NCI-H1105 (cell line): ENCODE results near the gene KIFC3.
A peak's percentile ranks its signal among the peaks of the same experiment; 100 is the strongest.
"Not testable (repeated sequence)": the region's sequence is repeated elsewhere in the genome, so short reads cannot be mapped to it uniquely, and the experiment has no call there.

Experiments
- DNase-seq: peaks from one replicate; lab custom pipeline; 2025; lab: John Stamatoyannopoulos, UW

Gene KIFC3

GRCh38 chr16:57802341-57803133 is at the start of gene KIFC3:
TSS of gene KIFC3 (minus strand) at chr16:57802491. CDS start at chr16:57798243, 4,248 bp downstream.
- DNase-seq, result peak; percentile 45

DNA sequence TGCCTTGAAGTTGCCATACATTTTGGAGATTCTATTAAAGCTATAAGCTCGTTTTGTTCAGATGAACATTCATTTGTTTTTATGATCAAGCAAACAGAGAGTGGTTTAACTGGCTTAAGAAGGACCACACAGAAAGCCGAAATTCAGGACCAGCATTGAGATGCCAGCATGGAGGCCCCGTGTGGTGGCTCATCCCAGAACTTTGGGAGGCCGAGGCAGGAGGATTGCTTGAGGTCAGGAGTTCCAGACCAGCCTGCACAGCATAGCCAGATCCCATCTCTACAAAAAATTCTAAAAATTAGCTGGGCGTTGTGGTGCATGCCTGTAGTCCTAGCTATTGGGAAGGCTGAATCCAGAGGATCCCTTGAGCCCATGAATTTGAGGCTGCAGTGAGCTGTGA is 45.9 kb upstream of the KIFC3 start:
- DNase-seq, result no peak

- not testable (repeated sequence) for DNase-seq
Measured at GRCh38 chr16:57846931-57847330, 44.6 kb upstream of the KIFC3 start.

- DNase-seq, result no peak
Measured at GRCh38 chr16:57846078-57846697, 43.9 kb upstream of the KIFC3 start.

DNA sequence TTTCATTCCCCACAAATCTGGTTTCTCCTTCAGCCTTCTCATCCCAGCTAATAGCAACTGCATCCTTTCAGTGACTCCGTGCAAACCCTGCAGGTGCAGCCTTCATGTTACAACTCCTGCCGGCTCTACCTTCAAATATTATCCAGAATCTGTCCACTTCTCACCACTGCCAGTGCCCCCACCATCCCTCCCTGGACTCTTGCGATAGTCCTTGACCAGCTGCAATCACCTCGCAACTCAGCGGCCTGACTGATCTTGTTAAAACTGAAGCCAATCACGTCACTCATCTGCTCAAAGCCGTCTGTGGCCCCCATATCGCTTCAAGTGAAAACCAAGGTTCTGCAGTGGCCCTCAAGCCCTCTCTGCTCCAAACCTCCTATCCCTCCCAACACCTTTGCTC is 42.8 kb upstream of the KIFC3 start:
- no peak for DNase-seq

DNA sequence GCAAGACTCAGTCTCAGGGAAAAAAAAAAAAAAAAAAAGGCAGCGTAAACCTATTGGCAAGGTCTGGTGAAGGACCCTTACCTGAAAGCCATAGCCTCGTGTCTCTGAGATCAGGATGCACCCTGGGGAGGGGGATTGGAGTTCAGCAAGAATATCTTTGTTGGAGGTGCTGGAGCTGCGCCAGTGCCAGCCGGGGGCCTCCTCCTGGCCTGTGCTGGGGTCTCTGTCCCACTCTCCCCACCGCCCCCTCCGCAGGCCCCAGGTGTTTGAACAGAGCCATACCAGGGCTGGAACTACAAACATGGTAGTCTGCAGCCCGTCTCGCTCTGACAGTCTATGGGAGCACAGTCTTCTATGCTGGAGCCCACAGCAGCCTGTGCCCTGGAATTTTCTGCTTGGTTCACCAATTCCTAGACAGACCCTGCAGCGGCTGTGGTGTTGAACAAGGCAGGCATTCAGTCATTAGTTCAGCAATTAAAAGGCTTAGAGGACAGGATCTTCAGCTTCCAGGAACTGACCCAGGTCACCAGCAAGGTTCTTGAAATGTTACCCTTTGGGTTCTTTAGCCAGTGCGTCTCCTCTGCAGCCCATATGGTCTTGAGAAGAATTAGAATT is 42.2 kb upstream of the KIFC3 start:
- DNase-seq, result no peak

- DNase-seq, result no peak
Measured at GRCh38 chr16:57843400-57843799, 41.1 kb upstream of the KIFC3 start.

DNA sequence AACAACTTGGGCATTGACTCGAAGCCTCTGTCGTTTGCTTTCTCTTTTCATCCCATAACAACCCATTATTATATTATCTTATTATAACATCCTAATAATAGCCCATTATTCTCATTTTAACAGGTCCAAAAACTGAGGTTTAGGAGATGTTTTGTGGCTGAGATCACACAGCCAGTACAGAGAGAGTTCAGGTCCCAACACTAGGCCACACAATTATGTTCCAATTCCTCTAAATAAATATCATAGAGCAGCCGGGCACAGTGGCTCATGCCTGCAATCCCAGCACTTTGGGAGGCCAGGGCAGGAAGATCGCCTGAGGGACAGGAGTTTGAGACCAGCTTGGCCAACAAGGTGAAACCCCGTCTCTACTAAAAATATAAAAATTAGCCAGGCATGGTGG is 40.3 kb upstream of the KIFC3 start:
- DNase-seq, result no peak

- no peak for DNase-seq
Measured at GRCh38 chr16:57840833-57841232, 38.5 kb upstream of the KIFC3 start.

- no peak for DNase-seq
Measured at GRCh38 chr16:57838161-57838560, 35.9 kb upstream of the KIFC3 start.

GRCh38 chr16:57837305-57838125 is 35.2 kb upstream of the KIFC3 start:
- no peak for DNase-seq

GRCh38 chr16:57835439-57835838 is 33.1 kb upstream of the KIFC3 start:
- DNase-seq, result not testable (repeated sequence)

GRCh38 chr16:57834936-57835335 is 32.6 kb upstream of the KIFC3 start:
- DNase-seq, result no peak

DNA sequence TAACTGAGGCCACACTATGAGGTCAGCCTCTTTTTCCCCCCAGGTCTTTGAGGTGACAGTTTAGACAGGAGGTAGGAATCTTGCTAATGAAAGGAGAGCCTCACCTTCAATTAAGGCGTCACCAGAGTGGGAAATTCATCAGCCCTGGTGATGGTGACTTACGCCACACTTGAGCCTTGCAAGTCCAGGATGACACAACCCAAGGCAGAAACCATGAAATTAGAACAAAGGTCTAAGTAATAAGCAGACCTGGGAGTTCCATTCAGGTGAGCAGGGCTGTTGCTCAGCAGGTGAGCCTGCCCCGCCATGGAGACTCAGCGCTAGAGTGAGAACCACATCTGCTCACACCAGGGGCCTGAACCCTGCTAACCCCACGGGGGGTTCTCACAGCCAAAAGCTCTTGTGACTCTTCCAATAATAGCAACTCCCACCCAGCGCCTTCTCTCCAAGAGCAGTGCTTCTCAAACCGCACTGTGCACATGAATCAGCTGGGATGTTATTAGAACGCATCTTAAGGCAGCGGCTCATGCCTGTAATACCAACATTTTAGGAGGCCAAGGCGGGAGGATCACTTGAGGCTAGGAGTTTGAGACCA is 28.7 kb upstream of the KIFC3 start:
- DNase-seq, result no peak

GRCh38 chr16:57829969-57830360 is 27.7 kb upstream of the KIFC3 start:
- no peak for DNase-seq

GRCh38 chr16:57828272-57829161 is 26.2 kb upstream of the KIFC3 start:
- no peak for DNase-seq

- DNase-seq, result no peak
Measured at GRCh38 chr16:57826706-57827625, 24.7 kb upstream of the KIFC3 start.

DNA sequence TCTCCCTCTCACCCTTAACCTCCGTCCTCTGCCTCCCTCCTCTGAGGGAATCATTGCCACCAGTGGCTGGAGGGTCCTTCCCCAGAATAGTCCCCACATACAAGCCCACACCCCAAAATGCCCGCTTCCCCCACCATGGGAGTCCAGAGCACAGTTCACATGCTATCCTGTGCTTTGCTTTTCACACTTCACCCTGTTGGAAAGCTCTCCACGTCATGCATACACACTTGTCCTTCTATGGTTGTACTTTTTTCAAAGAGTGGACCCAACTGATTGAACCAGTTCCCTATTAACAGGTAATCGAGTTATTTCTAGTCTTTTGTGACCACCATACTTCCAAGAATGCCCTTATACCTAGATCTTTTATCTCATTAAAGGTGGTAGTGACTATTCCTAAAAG is 23.8 kb upstream of the KIFC3 start:
- DNase-seq, result no peak

DNA sequence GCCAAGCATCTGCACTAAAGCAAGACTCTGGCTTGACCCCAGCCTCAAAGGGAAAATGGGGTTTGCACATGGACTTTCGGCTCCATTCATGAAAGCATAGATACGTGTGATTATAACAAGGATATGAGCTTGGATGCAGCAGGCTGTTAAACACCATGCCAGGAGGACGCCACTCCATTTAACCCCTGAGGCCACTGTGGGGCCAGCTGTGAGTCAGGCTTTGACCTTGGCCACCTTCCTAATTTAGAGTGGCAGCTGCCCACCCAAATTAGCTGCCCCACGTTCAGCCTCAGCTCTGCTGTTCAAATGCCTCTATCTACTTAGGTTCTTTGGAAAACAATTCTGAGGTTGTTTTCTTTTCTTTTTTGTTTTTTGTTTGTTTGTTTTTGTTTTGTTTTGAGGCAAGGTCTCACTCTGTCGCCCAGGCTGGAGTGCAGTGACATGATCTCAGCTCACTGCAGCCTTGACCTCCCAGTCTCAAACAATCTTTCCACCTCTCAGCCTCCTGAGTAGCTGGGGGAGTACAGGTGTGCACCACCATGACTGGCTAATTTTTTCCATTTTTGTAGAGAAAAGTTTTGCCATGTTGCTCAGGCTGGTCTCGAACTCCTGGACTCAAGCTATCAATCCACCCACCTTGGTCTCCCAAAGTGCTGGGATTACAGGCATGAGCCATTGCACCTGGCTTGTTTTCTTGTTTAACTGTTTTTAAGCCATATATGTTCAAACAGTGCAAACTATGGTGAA is 23.2 kb upstream of the KIFC3 start:
- no peak for DNase-seq
